GM21717 (cell line): ENCODE measurements around the gene DENND2A.
"Not testable (repeated sequence)": the region's sequence is repeated elsewhere in the genome, so short reads cannot be mapped to it uniquely, and the experiment has no call there.

ENCODE experiments used
- ATAC-seq: cut with Tn5 transposase; IDR thresholded peaks from one replicate; pipeline ENCODE4 v1.9.1; 2021; ENCODE audit warnings: mild to moderate bottlenecking, moderate library complexity; ENCODE audit not compliant: unreplicated experiment

DENND2A gene

GRCh38 chr7:140640727-140641523 lies at the start of gene DENND2A:
TSS of gene DENND2A (minus strand) at chr7:140640813. CDS start at chr7:140602397, 38,416 bp downstream.
- no peak for ATAC-seq

- no peak for ATAC-seq
Measured at GRCh38 chr7:140689199-140690152, 48.9 kb upstream of the DENND2A start.

- ATAC-seq: no peak
Measured at GRCh38 chr7:140688341-140688740, 47.7 kb upstream of the DENND2A start.

- ATAC-seq: no peak
Measured at GRCh38 chr7:140686921-140687320, 46.3 kb upstream of the DENND2A start.

- no peak for ATAC-seq
Measured at GRCh38 chr7:140685407-140686087, 44.9 kb upstream of the DENND2A start.

GRCh38 chr7:140684066-140684950 lies 43.7 kb upstream of the DENND2A start:
- no peak for ATAC-seq

GRCh38 chr7:140683657-140684056 lies 43.0 kb upstream of the DENND2A start:
- no peak for ATAC-seq

- no peak for ATAC-seq
Measured at GRCh38 chr7:140681766-140682165, 41.2 kb upstream of the DENND2A start.

GRCh38 chr7:140680886-140681285 lies 40.3 kb upstream of the DENND2A start:
- ATAC-seq: no peak

- no peak for ATAC-seq
Measured at GRCh38 chr7:140679186-140679585, 38.6 kb upstream of the DENND2A start.

- ATAC-seq: no peak
Measured at GRCh38 chr7:140678816-140679130, 38.2 kb upstream of the DENND2A start.

- ATAC-seq: no peak
Measured at GRCh38 chr7:140678081-140678815, 37.6 kb upstream of the DENND2A start.

- ATAC-seq: no peak
Measured at GRCh38 chr7:140677496-140677895, 36.9 kb upstream of the DENND2A start.

GRCh38 chr7:140676956-140677355 lies 36.3 kb upstream of the DENND2A start:
- ATAC-seq: not testable (repeated sequence)

GRCh38 chr7:140676306-140676705 lies 35.7 kb upstream of the DENND2A start:
- ATAC-seq: peak; percentile 52

GRCh38 chr7:140675726-140676125 lies 35.1 kb upstream of the DENND2A start:
- ATAC-seq: no peak

- no peak for ATAC-seq
Measured at GRCh38 chr7:140674899-140675701, 34.5 kb upstream of the DENND2A start.

GRCh38 chr7:140674356-140674800 lies 33.8 kb upstream of the DENND2A start:
- ATAC-seq: peak; percentile 39

- no peak for ATAC-seq
Measured at GRCh38 chr7:140673774-140674155, 33.2 kb upstream of the DENND2A start.
